ENCODE data around the gene SPATS2. TPM values are rescaled to one million over a fixed set of nuclear protein-coding genes. Genes with fewer than 3 reads are reported as not detected.
"Not testable (repeated sequence)": the region's sequence is repeated elsewhere in the genome, so short reads cannot be mapped to it uniquely, and the experiment has no call there.

The SPATS2 gene
- total RNA-seq, 1 donor from 2014 or later: 32.1 TPM

DNA sequence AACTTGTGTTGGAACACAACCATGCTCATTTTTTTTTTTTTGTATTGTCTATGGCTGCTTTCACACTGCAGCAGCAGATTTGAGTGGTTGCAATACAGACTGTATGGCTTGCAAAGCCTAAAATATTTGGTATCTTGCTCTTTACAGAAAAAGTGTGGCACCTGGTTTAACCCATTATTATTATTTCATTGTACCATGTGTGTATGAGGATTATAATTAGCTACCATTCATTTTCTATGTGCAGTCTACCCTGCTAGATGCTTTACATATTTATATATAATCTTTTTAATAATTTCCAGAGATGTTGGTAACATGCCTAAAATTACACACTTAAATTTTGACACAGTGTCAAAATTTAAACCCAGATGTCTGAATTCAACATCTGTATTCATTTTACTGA is 37.7 kb downstream of the SPATS2 start:
- DNase-seq (ENCODE audit: low spot score): no peak

GRCh38 chr12:49410818-49411217 is 43.6 kb downstream of the SPATS2 start:
- no peak for DNase-seq (ENCODE audit: low spot score)

DNA sequence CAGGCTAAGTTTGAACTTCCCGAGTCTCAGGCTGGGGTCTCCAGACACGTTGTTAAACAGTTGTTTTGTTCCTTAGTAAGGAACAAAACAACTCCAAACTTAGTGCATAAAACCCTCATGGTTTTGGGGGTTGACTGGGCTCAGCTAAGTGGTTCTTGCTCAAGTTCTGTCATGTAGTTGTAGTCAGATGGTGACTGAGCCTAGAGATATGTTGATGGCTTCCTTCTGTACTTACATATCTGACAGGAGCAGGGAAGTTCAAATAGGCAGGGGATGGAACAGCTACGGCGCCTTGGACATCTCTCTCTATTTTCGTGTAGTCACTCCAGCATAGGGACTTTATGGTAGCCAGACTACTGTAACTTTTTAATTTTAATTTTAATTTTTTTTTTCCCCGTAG is 45.7 kb downstream of the SPATS2 start:
- no peak for DNase-seq (ENCODE audit: low spot score)

- DNase-seq (ENCODE audit: low spot score): no peak
Observed at GRCh38 chr12:49413796-49414195, 46.5 kb downstream of the SPATS2 start.

DNA sequence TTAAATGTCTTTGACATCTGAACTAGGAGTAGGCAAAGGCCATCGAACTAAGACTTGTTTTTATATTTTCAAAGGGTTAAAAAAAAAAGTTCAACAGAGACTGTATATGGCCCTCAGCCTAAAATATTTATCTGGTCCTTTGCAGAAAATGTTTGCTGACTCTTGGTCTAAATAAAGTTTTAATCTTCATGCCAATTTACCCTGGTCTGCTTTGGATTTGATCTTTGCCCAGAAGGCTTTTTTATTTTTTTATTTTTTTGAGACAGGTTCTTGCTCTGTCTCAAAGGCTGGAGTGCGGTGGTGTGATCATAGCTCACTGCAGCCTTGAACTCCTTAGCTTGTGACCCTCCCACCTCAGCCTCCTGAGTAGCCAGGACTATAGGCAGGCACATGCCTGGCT is 47.1 kb downstream of the SPATS2 start:
- DNase-seq (ENCODE audit: low spot score): no peak

GRCh38 chr12:49415521-49415970 is 48.3 kb downstream of the SPATS2 start:
- no peak for DNase-seq (ENCODE audit: low spot score)

GRCh38 chr12:49416892-49417291 is 49.6 kb downstream of the SPATS2 start:
- DNase-seq (ENCODE audit: low spot score): no peak

GRCh38 chr12:49417558-49417957 is 50.3 kb downstream of the SPATS2 start:
- DNase-seq (ENCODE audit: low spot score): no peak

GRCh38 chr12:49420556-49420955 is 53.3 kb downstream of the SPATS2 start:
- no peak for DNase-seq (ENCODE audit: low spot score)

DNA sequence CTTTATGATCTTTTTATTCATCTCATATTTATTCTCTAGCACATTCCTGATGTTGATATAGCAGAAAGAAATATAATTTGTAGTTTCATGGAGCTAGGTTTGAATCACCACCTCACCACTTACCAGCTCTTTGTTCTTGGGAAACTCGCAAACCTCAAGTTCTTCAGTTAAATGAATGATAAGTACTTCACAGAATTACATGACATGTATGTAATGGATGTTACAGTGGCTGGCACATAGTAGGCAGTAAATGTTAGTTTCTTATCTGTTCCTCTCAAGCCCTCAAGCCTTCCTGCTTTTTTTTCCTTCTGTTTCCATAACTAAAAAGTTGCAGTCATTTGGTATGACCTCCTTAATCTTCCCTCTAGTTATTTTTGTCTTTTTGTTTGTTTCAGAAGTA is 54.9 kb downstream of the SPATS2 start:
- no peak for DNase-seq (ENCODE audit: low spot score)

DNA sequence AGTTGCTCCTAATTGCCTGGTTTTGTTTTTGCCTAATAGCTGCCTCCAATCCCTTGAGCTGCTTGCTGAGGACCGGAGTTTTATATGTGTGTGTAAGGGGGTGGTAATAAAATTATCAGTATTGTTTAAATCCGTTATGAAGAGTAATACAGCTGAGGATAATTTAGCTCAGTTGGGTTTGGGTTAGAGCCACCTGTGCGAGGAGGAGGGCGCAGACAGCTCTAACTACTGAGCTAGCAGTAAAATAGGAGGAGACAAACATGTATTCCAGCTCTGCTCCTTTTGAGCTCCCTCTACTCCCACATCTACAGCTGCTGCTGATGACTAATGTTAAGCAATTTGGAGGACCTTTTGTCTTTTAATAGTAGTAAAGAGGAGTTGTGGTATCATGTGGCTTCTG is 61.5 kb downstream of the SPATS2 start:
- no peak for DNase-seq (ENCODE audit: low spot score)

DNA sequence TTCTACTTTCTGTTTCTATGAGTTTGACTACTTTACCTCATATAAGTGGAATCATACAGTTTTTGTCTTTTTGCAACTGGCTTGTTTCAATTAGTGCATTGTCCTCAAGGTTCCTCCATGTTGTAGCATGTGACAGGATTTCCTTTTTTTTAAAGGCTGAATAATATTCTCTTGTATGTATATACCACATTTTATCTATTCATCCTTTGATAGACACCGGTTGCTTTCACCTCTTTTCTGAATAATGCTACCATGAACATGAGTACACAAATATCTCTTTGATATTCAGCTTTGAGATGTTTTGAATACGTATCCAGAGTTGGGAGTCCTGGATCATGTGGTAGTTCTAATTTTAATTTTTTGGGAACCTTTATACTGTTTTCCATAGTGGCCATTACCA is 65.4 kb downstream of the SPATS2 start:
- DNase-seq (ENCODE audit: low spot score): no peak

GRCh38 chr12:49436799-49437198 is 69.5 kb downstream of the SPATS2 start:
- not testable (repeated sequence) for DNase-seq (ENCODE audit: low spot score)

DNA sequence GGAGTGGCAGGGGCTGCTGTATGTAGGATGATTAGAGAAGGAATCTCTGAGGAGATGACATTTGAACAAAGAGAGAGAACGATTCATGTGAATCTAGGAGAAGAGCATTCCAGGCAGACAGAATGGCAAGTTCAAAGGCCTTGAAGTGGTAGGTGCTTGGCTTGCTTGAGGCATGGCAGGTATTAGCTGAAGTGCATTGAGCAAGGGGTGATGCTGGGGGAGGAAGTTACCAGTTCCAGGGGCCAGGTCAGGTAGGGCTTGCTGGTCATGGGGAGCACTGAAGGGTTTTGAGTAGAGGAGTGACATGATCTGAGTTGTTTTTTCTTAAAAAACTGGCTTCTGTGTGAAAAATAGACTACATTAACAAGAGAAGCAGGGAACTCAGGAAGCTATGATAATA is 71.8 kb downstream of the SPATS2 start:
- no peak for DNase-seq (ENCODE audit: low spot score)

GRCh38 chr12:49440035-49440434 is 72.8 kb downstream of the SPATS2 start:
- no peak for DNase-seq (ENCODE audit: low spot score)

DNA sequence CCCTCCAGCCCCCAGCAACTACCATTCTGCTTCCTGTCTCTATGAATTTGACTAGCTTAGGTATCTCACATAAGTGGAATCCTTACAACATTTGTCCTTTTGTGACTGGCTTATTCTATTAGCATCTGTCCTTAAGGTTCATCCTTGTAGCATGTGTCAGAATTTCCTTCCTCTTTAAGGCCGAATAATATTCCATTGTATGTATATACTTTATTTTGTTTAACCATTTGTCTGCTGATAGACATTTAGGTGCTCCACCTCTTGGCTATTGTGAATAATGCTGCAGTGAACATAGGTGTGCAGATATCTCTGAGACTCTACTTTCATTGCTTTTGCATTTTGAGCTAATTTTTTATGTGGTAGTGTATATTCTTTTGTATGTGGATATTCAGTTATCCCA is 75.7 kb downstream of the SPATS2 start:
- DNase-seq (ENCODE audit: low spot score): no peak

DNA sequence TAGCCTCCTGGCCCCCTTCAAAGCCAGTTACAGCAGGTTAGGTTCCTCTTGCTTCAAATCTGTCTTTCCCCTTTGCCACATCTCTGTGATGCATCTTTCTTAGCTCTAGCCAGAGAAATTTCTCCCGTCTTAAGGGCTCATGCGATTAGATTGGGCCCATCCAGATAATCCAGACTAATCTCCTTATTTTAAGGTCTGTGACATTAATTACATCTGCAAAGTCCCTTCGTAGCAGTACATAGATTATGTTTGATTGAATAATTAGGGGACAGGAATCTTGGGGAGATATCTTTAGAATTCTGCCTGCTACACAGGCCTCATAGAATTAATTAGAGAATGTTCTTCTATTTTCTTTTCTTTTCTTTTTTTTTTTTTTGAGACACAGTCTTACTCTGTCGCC is 79.3 kb downstream of the SPATS2 start:
- DNase-seq (ENCODE audit: low spot score): no peak

DNA sequence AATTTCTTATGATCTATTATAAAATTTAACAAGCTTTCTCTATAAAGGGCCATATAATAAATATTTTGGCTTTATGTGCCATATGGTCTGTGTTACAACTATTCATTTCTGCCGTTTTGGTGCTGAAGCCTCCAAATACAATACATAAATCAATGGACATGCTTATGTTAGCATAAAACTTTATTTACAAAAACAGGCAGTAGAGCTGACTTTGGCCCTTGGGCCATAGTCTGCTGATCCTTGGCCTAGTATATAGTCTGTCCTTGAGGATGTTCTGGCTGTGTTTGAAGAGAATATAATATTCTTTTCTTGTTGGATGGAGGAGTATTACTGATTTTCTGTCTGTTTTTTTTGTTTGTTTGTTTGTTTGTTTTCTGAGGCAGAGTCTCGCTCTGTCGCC is 81.6 kb downstream of the SPATS2 start:
- DNase-seq (ENCODE audit: low spot score): no peak

- no peak for DNase-seq (ENCODE audit: low spot score)
Observed at GRCh38 chr12:49451468-49452259, 84.4 kb downstream of the SPATS2 start.

- no peak for DNase-seq (ENCODE audit: low spot score)
Observed at GRCh38 chr12:49455501-49455900, 88.2 kb downstream of the SPATS2 start.

GRCh38 chr12:49456131-49456679 is 88.9 kb downstream of the SPATS2 start:
- no peak for DNase-seq (ENCODE audit: low spot score)

DNA sequence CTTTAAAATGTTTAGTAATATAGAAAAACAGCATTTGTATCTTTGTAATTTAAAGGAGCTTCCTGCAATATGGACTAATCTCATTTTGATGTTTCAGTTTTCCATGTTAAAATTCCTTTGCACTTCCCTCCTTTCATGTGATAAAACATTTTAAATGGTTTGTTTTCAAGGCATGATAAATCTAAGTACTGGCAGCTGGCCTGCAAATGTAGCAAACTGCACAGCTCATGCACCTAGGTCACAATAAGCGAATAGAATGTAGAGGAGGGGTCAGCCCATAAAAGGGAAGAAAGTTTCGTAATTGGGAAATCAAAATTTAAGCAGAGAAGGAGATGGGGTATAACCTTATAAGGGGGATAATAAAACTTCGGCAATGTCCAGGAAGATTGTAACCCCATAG is 91.6 kb downstream of the SPATS2 start:
- no peak for DNase-seq (ENCODE audit: low spot score)

DNA sequence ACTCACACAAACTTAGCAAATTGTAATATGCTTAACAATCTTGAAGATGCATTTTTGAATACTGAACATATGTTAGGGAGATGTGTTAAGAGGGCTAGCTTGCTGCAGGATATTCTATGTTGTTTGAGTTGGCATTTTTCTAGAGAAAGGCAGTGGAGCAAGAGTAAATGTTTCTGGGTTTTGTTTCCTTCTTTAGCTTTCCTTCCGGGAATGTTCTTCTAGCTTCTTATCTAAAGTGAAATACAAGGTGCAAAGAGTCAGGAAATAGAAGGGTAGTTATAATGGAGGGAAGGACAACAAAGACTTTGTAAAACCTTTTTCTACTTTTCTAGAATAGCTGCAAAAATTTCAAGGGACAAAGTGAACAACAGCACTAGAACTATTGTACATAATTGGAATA is 94.0 kb downstream of the SPATS2 start:
- no peak for DNase-seq (ENCODE audit: low spot score)

Data from mucosa of gallbladder (tissue), 1 donor.